K562 (cell line): ENCODE measurements around the gene SPARC. TPM values are rescaled to one million over a fixed set of nuclear protein-coding genes. Genes with fewer than 3 reads are reported as not detected.

ENCODE experiments used
- ATAC-seq: fragments of 200-7000 bp; cut with Tn5 transposase; 3 replicates; pipeline ENCODE4 v1.9.1; 2020; ENCODE audit warnings: moderate library complexity
- BruUV-seq: library from RNA; stranded (reverse); fragments of 400-500 nt; replicated peaks from 2 replicates; lab custom pipeline; 2021; lab: Mats Ljungman, UMichigan
- CTCF ChIA-PET: fragments of 300-600 bp; formaldehyde crosslinking; extraction: SDS; loops from one replicate; lab custom pipeline; 2021; ENCODE audit warnings: low intra/inter-chr PET ratio; lab: Yijun Ruan, JAX
- POLR2A ChIA-PET: fragments of 300-600, 350-650 bp; sonication (Branson Sonifier 250); formaldehyde crosslinking; extraction: SDS; loops from one replicate; lab custom pipeline; 2021; ENCODE audit warnings: antibody characterized with exemption, inconsistent platforms; lab: Yijun Ruan, JAX
- DNase-seq, 4 experiments: peaks; one replicate each; pipeline versions ENCODE4 v3.0.0 to v3.0.0-alpha.2; 2011 to 2018; ENCODE audit warnings: low spot score in 3 of 4, mixed read lengths in 3 of 4; ENCODE audit errors: extremely low read depth in 1 of 4
- FAIRE-seq: peaks from 2 replicates; lab custom pipeline; 2011; peaks lifted over from hg19 to GRCh38; lab: Jason Lieb, UNC
- H2AFZ ChIP-seq: 2 replicates; pipeline ENCODE4 v1.6.0; 2011; ENCODE audit warnings: low read depth, low read length, control low read depth, inconsistent platforms
- H3K27ac ChIP-seq: fragments of 200-600 bp; 3 replicates; pipeline ENCODE4 v1.8.0; 2011; ENCODE audit warnings: low read depth, mild to moderate bottlenecking, control low read depth, inconsistent platforms, low read length, moderate library complexity, mixed read lengths; ENCODE audit errors: extremely low read depth
- H3K27me3 ChIP-seq, 2 experiments: fragments of 300-600 bp in 1 of 2; 2 replicates in 1 of 2; 3 replicates in 1 of 2; pipeline versions ENCODE4 v1.6.0 to v1.8.0; 2011; ENCODE audit warnings: inconsistent platforms in 2 of 2, low read length in 2 of 2, mild to moderate bottlenecking in 1 of 2, mixed read lengths in 1 of 2, moderate library complexity in 1 of 2; ENCODE audit not compliant: control insufficient read depth in 2 of 2, insufficient read depth in 2 of 2
- H3K36me3 ChIP-seq: fragments of 300-600 bp; 3 replicates; pipeline ENCODE4 v1.8.0; 2011; ENCODE audit warnings: mild to moderate bottlenecking, low read length, inconsistent platforms; ENCODE audit not compliant: control insufficient read depth, insufficient read depth
- H3K4me1 ChIP-seq, 2 experiments: fragments of 200-600 bp in 1 of 2; replicated peaks in 1 of 2; 2 replicates in 1 of 2; 3 replicates in 1 of 2; pipeline versions ENCODE4 v1.5.1 to v1.8.0; 2011; ENCODE audit warnings: inconsistent platforms in 2 of 2, low read length in 2 of 2, mild to moderate bottlenecking in 1 of 2, mixed read lengths in 1 of 2, moderate library complexity in 1 of 2; ENCODE audit not compliant: control insufficient read depth in 2 of 2, insufficient read depth in 2 of 2
- H3K4me2 ChIP-seq: 2 replicates; pipeline ENCODE4 v1.6.1; 2011; ENCODE audit warnings: low read length, control low read depth, inconsistent platforms, mixed read lengths; ENCODE audit not compliant: insufficient read depth
- H3K4me3 ChIP-seq: fragments of 200-600 bp; sonication (generic), shearing (Covaris generic); 2 replicates; pipeline ENCODE4 v1.5.1; 2016; ENCODE audit warnings: control low read depth, inconsistent platforms
- H3K79me2 ChIP-seq: fragments of 200-600 bp; 3 replicates; pipeline ENCODE4 v1.8.0; 2011; ENCODE audit warnings: low read length, inconsistent platforms; ENCODE audit not compliant: control insufficient read depth, insufficient read depth
- H3K9ac ChIP-seq, 2 experiments: 2 replicates each; pipeline versions ENCODE4 v1.6.0 to v1.6.1; 2011; ENCODE audit warnings: low read depth in 2 of 2, low read length in 2 of 2, control low read depth in 1 of 2, inconsistent platforms in 1 of 2, mild to moderate bottlenecking in 1 of 2, mixed read lengths in 1 of 2; ENCODE audit not compliant: insufficient read depth in 1 of 2
- H3K9me1 ChIP-seq: one replicate; pipeline ENCODE4 v1.6.0; 2011; ENCODE audit warnings: inconsistent platforms, mild to moderate bottlenecking, low read length, moderate library complexity; ENCODE audit not compliant: control insufficient read depth, insufficient read depth
- H3K9me3 ChIP-seq: replicated peaks from 2 replicates; pipeline ENCODE4 v1.5.1; 2011; ENCODE audit warnings: low read depth, low read length, inconsistent platforms; ENCODE audit not compliant: control insufficient read depth, insufficient read depth
- H4K20me1 ChIP-seq: replicated peaks from 2 replicates; pipeline ENCODE4 v1.6.1; 2011; ENCODE audit warnings: low read length, inconsistent platforms, mixed read lengths; ENCODE audit not compliant: control insufficient read depth, insufficient read depth
- COPS2 ChIP-seq: fragments of 450-650 bp; conservative IDR thresholded peaks from 2 replicates; pipeline ENCODE4 v1.6.1; 2016; ENCODE audit warnings: mild to moderate bottlenecking, moderate library complexity
- ELF4 ChIP-seq: fragments of 450-650 bp; formaldehyde crosslinking; IDR thresholded peaks from 2 replicates; pipeline ENCODE4 v1.4.0; 2022; ENCODE audit warnings: missing genetic modification characterization
- FOS ChIP-seq: IDR thresholded peaks from 3 replicates; pipeline ENCODE4 v1.6.1; 2011; ENCODE audit not compliant: insufficient read length; ENCODE audit errors: extremely low read depth
- FOXK2 ChIP-seq, 2 experiments: fragments of 450-650 bp; IDR thresholded peaks in 1 of 2; conservative IDR thresholded peaks in 1 of 2; 2 replicates each; pipeline ENCODE4 v1.6.1; 2016; ENCODE audit warnings: low read depth in 2 of 2, mild to moderate bottlenecking in 1 of 2
- IRF9 ChIP-seq: fragments of 450-650 bp; IDR thresholded peaks from 2 replicates; pipeline ENCODE4 v1.6.1; 2016; ENCODE audit warnings: missing biosample characterization, missing genetic modification characterization
- MAFK ChIP-seq: IDR thresholded peaks from 2 replicates; pipeline ENCODE4 v1.6.1; 2011; ENCODE audit warnings: low read length, improper control_type of control experiment
- MCM2 ChIP-seq: fragments of 450-650 bp; IDR thresholded peaks from 2 replicates; pipeline ENCODE4 v1.6.1; 2017; ENCODE audit warnings: low read depth, mild to moderate bottlenecking
- MED1 ChIP-seq: sonication (generic); formaldehyde crosslinking; IDR thresholded peaks from 2 replicates; pipeline ENCODE4 v1.8.1; 2023; ENCODE audit warnings: missing genetic modification reagents, borderline replicate concordance
- MTA1 ChIP-seq: fragments of 450-650 bp; IDR thresholded peaks from 2 replicates; pipeline ENCODE4 v1.6.1; 2017; ENCODE audit warnings: borderline replicate concordance
- MXD1 ChIP-seq: fragments of 250-450 bp; sonication (Bioruptor Pico); IDR thresholded peaks from 2 replicates; pipeline ENCODE4 v1.8.0; 2021; ENCODE audit warnings: borderline replicate concordance, mild to moderate bottlenecking, moderate library complexity; ENCODE audit not compliant: poor library complexity, severe bottlenecking
- NONO ChIP-seq, 2 experiments: fragments of 200-400 bp in 1 of 2; fragments of 450-650 bp in 1 of 2; formaldehyde crosslinking in 1 of 2; IDR thresholded peaks; 2 replicates each; pipeline ENCODE4 v1.6.1; 2017; ENCODE audit warnings: low read depth in 2 of 2, mild to moderate bottlenecking in 2 of 2, moderate library complexity in 2 of 2, low read length in 1 of 2
- NUFIP1 ChIP-seq: fragments of 450-650 bp; IDR thresholded peaks from 2 replicates; pipeline ENCODE4 v1.6.1; 2018; ENCODE audit not compliant: partially characterized antibody
- POLR2G ChIP-seq: fragments of 200-400 bp; formaldehyde crosslinking; IDR thresholded peaks from 2 replicates; pipeline ENCODE4 v1.6.1; 2017; ENCODE audit warnings: low read depth, mild to moderate bottlenecking, antibody characterized with exemption, low read length, moderate library complexity
- RNF2 ChIP-seq: sonication (generic); IDR thresholded peaks from 2 replicates; pipeline ENCODE4 v1.6.1; 2016
- ZNF140 ChIP-seq: fragments of 250-450 bp; sonication (Bioruptor Pico); IDR thresholded peaks from 2 replicates; pipeline ENCODE4 v1.8.0; 2021; ENCODE audit warnings: moderate library complexity, mild to moderate bottlenecking, inconsistent platforms
- ZNF766 ChIP-seq: fragments of 200-800 bp; sonication (Bioruptor generic); conservative IDR thresholded peaks from 2 replicates; pipeline ENCODE4 v1.6.1; 2016; ENCODE audit warnings: missing genetic modification characterization, missing compliant biosample characterization
- ZSCAN29 ChIP-seq: fragments of 450-650 bp; IDR thresholded peaks from 2 replicates; pipeline ENCODE4 v1.6.1; 2017
- WGBS: fragments of 100-300 bp; shearing (Covaris generic); methylation state at CpG from one replicate; pipeline ENCODE4 v1.1.6; 2016; ENCODE audit warnings: low coverage, mixed read lengths; ENCODE audit not compliant: insufficient coverage; ENCODE audit errors: missing lambda C conversion rate; 5-methylcytosine and 5-hydroxymethylcytosine counted together
- in situ Hi-C: fragments of 300-500 bp; cut with MboI; formaldehyde crosslinking; loops from 4 replicates; pipeline ENCODE4 v1.15.0; 2018; ENCODE audit warnings: inconsistent platforms, mixed read lengths
- intact Hi-C: fragments of 100-400 bp; cut with micrococcal nuclease; formaldehyde crosslinking; loops from 2 replicates; pipeline ENCODE4 v1.14.2; 2022
- polyA plus RNA-seq, 8 experiments: library from polyadenylated mRNA; depleted of rRNA in 4 of 8; stranded (reverse) in 5 of 8; unstranded in 3 of 8; fragments of >200 nt; fragmentation: Nextera tagmentation in 2 of 8; fragmentation: Illumina TruSeq in 1 of 8; extraction: Ambion mirVana in 2 of 8; extraction: Trizol in 1 of 8; gene quantifications; 2 replicates each; pipeline versions ENCODE4 v1.2.1 to v1.2.3, GENCODE V29; 2011 to 2014; ENCODE audit warnings: inconsistent platforms in 1 of 8, missing spikeins in 1 of 8
- total RNA-seq, 7 experiments: library from RNA; depleted of rRNA in 6 of 7; stranded (reverse); fragments of >200 nt in 6 of 7; fragmentation: Illumina TruSeq in 2 of 7; extraction: Trizol in 2 of 7; gene quantifications; 2 replicates each; pipeline versions ENCODE4 v1.2.1 to v1.2.3, GENCODE V29; 2011 to 2021; ENCODE audit warnings: low replicate concordance in 1 of 7
- TF ChIP-seq, protein P1 (sequence below): fragments of 450-650 bp; formaldehyde crosslinking; IDR thresholded peaks from 2 replicates; pipeline ENCODE4 v1.4.0; 2020; ENCODE audit warnings: mild to moderate bottlenecking, moderate library complexity
- TF ChIP-seq, protein P2 (sequence below): sonication (generic); formaldehyde crosslinking; IDR thresholded peaks from 2 replicates; pipeline ENCODE4 v1.9.0; 2022; ENCODE audit warnings: mild to moderate bottlenecking, missing genetic modification reagents

The SPARC gene
- total and polyA plus RNA-seq, 9 of the 15 experiments (the other 6 are each of a cell fraction or from before 2014, with no cell fraction given): 6.1 to 35.6 (median 12.2) TPM

GRCh38 chr5:151665613-151666012 lies 21.1 kb downstream of the SPARC start (continued):
- TF ChIP-seq POLR2G (no peak), RNF2 (no peak), FOS (no peak), MTA1 (no peak), ZNF766 (CRISPR knock-in tag) (no peak)

DNA sequence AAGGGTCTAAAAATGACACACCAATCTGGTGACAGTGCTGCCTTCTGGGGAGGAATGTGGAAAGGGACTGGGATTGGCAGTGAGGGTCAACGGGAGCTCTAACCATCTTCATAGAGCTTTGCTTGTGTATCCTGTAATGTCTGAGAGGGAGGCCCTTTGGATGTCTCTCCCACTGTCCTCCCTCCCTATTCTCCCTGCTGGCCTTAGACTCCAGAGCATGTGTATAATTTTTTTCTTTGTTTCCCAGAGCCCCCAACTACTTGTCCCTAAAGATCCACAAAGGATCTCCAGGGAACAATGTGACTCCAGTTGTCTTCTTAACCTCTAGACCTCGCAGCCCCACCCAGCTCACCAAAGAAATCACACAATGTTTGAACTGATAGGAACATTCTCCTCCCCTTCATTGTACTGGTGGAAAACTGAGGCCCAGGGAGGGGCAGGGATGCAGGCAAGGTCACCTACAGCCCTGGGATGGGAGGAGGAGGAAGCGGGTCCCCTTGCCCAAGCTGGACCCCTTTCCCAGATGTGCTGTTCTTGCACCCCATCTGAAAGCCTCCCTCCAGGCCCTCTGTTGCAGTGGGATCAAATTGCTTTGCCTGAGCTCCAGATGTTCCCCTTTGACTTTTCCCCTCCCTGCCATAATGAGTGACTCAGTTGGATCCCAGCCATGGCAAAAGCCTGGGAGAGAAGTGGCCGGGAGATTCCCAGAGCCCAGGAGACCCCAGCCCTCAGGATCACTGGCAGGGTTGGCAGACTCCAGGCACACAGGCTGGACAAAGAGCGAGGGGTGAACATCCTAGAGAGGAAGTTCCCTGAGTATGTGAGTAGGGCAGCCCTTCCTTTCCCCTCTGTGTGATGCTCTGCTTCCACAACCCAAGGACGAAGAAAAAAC lies 21.8 kb downstream of the SPARC start:
- no peaks in the 10 kb centered on the region for H3K9me3 ChIP-seq
- H3K27me3 ChIP-seq: peaks cover 2 to 18% of the 10 kb centered on the region in 2 experiments; a peak in 3 of 5 replicates
- no peak overlapping the region for H3K27ac ChIP-seq
- WGBS: 4% methylated on average over 5 of the region's 6 CpGs
- no peaks in the 10 kb centered on the region for H3K36me3 ChIP-seq
- CTCF ChIA-PET: no interaction called here
- H3K4me2 ChIP-seq: no peak overlapping the region
- H3K9me1 ChIP-seq: no peaks in the 10 kb centered on the region
- H2AFZ ChIP-seq: no peak overlapping the region
- no TSS peak for BruUV-seq
- H3K4me3 ChIP-seq: no peak overlapping the region
- in situ Hi-C loops: loop anchor here (5.0 kb wide), 1 partner anchor 77 kb away; no protein-coding TSS in a partner anchor
- H3K4me1 ChIP-seq: no peaks in the 10 kb centered on the region; a peak in 2 of 5 replicates
- DNase-seq: no peak
- H4K20me1 ChIP-seq: no peaks in the 10 kb centered on the region; the same call in 1 of the 2 replicates
- no peak for ATAC-seq
- POLR2A ChIA-PET: interaction anchor here (0.7 to 1.0 kb wide), 2 partner anchors 18 to 61 kb away, joined by 4 to 6 read pairs; no protein-coding TSS in a partner anchor
- H3K9ac ChIP-seq: no peak overlapping the region
- FAIRE-seq: no peak
- H3K79me2 ChIP-seq: no peaks in the 10 kb centered on the region
- intact Hi-C loops: no loop called here
- TF ChIP-seq ELF4 (CRISPR knock-in tag) (no peak), MAFK (no peak), NUFIP1 (no peak), MED1 (CRISPR knock-in tag) (no peak), MCM2 (no peak), IRF9 (no peak), FOXK2 (conservative IDR thresholded peaks at IDR 0.05 in 1 of 2, IDR thresholded peaks at IDR 0.05 in 1 of 2; ENCODE audit: low read depth in 2 of 2) (no peak), ZNF140 (CRISPR knock-in tag) (no peak), COPS2 (no peak), ZSCAN29 (no peak), MXD1 (CRISPR knock-in tag) (no peak), NONO (IDR thresholded peaks at IDR 0.05; ENCODE audit: low read depth in 2 of 2, low read length in 1 of 2) (no peak)
- TF ChIP-seq, protein P1, sequence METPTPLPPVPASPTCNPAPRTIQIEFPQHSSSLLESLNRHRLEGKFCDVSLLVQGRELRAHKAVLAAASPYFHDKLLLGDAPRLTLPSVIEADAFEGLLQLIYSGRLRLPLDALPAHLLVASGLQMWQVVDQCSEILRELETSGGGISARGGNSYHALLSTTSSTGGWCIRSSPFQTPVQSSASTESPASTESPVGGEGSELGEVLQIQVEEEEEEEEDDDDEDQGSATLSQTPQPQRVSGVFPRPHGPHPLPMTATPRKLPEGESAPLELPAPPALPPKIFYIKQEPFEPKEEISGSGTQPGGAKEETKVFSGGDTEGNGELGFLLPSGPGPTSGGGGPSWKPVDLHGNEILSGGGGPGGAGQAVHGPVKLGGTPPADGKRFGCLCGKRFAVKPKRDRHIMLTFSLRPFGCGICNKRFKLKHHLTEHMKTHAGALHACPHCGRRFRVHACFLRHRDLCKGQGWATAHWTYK (CRISPR knock-in tag): no peak
- TF ChIP-seq, protein P2, sequence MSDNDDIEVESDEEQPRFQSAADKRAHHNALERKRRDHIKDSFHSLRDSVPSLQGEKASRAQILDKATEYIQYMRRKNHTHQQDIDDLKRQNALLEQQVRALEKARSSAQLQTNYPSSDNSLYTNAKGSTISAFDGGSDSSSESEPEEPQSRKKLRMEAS (CRISPR knock-in tag): no peak
